ENCODE data around the gene ADARB1. TPM values are rescaled to one million over a fixed set of nuclear protein-coding genes. Genes with fewer than 3 reads are reported as not detected.

Gene ADARB1
- total RNA-seq, 2 experiments from 2014 or later: 27.5 to 28.6 TPM

DNA sequence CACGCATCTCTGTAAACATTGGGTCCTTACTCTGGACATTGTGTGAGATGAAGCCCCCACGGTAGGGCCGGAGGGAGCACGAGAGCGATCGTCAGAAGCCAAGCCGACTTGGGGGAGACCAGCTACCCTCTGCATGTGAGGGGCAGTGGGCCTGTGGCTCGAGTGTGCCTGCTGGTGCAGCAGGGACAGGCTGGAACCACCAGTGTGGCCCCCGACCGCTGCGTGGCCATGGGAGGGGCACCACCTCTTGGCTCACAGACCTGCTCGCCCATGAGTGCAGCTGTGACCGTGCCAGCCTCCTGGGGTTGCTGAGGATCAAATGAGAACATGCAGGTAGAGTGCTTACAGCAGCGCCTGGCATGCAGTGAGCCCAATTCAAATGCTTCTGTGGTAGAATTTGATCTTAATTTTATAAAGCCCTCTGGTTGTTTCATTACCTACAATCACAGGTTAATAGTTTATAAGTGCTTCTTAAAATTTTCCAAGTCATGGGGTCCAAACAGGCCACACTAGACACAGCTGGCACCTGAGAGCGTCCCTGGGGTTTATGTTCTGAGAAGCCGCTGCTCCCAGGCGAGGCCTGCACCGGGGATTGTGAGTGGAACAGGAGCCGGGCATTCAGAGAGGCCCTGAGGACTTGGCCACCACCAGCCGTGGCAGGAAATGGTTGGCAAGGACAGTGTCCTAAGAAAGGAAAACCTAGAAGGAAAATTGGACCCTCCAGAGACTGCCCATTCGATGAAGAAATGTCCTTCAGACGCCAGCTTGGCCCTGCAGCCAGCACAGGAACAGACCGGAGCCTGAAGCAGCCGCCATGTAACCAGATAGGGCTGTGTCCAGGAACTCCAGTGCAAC lies 22.6 kb upstream of the ADARB1 start:
- Histone ChIP-seq H3K4me1 (ENCODE audit: insufficient read depth, low read length) (no peaks in the 10 kb centered on the region), H3K27ac (ENCODE audit: low read depth in 1 of 2, low read length in 2 of 2) (no peak overlapping the region), H3K36me3 (ENCODE audit: insufficient read depth, low read length) (no peaks in the 10 kb centered on the region), H3K4me3 (ENCODE audit: low read length) (no peak overlapping the region), H3K27me3 (ENCODE audit: control insufficient read depth in 1 of 2, insufficient read depth in 2 of 2, low read length in 2 of 2) (peaks cover 0 to 18% of the 10 kb centered on the region in 2 experiments), H3K9me3 (ENCODE audit: control insufficient read depth in 1 of 2, insufficient read depth in 1 of 2, low read length in 2 of 2) (peaks cover 8 to 10% of the 10 kb centered on the region in 2 experiments)
- no peak overlapping the region for H3K27ac Mint-ChIP-seq
- H3K4me3 Mint-ChIP-seq: no peak overlapping the region
- H3K9me3 Mint-ChIP-seq: no peaks in the 10 kb centered on the region
- DNase-seq (no peak), ATAC-seq (ENCODE audit: poor library complexity) (no peak)
- H3K36me3 Mint-ChIP-seq (ENCODE audit: low read depth): no peaks in the 10 kb centered on the region
- no peaks in the 10 kb centered on the region for H3K4me1 Mint-ChIP-seq (ENCODE audit: low read depth)
- TF ChIP-seq, protein P1, sequence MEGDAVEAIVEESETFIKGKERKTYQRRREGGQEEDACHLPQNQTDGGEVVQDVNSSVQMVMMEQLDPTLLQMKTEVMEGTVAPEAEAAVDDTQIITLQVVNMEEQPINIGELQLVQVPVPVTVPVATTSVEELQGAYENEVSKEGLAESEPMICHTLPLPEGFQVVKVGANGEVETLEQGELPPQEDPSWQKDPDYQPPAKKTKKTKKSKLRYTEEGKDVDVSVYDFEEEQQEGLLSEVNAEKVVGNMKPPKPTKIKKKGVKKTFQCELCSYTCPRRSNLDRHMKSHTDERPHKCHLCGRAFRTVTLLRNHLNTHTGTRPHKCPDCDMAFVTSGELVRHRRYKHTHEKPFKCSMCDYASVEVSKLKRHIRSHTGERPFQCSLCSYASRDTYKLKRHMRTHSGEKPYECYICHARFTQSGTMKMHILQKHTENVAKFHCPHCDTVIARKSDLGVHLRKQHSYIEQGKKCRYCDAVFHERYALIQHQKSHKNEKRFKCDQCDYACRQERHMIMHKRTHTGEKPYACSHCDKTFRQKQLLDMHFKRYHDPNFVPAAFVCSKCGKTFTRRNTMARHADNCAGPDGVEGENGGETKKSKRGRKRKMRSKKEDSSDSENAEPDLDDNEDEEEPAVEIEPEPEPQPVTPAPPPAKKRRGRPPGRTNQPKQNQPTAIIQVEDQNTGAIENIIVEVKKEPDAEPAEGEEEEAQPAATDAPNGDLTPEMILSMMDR (IDR thresholded peaks at IDR 0.05): no peak
- intact Hi-C loops (cut with DNase I, micrococcal nuclease): no loop called here
- peaks cover 30% of the 10 kb centered on the region for H3K27me3 Mint-ChIP-seq
- ChIA-PET POLR2A (no interaction called here), CTCF (interaction anchor here (0.7 kb wide), 1 partner anchor 76 kb away, joined by 4 read pairs; no protein-coding TSS in a partner anchor)

DNA sequence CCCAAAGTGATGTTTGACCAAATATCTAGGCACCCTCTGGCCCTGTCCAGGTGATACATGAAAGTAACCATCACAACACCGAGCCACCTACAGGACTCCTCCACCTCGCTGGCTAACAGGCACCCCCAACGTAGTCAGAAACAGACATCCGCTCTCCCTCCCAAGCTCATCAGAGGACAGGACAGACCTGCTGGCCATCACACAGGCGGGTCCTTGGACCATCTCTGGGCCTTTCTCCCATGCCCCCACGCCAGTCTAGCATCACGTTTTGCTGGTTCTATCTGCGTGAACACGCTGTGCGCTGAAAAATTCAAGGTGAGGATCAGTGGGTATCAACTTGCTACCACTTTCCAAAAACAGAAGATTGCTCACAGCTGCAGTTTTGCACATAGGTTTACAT lies 21.4 kb upstream of the ADARB1 start:
- Histone ChIP-seq H3K4me3 (ENCODE audit: low read length) (no peak overlapping the region), H3K27ac (ENCODE audit: low read depth in 1 of 2, low read length in 2 of 2) (no peak overlapping the region), H3K27me3 (ENCODE audit: control insufficient read depth in 1 of 2, insufficient read depth in 2 of 2, low read length in 2 of 2) (peaks cover 0 to 16% of the 10 kb centered on the region in 2 experiments), H3K36me3 (ENCODE audit: insufficient read depth, low read length) (no peaks in the 10 kb centered on the region), H3K4me1 (ENCODE audit: insufficient read depth, low read length) (no peaks in the 10 kb centered on the region), H3K9me3 (ENCODE audit: control insufficient read depth in 1 of 2, insufficient read depth in 1 of 2, low read length in 2 of 2) (peaks cover 0 to 2% of the 10 kb centered on the region in 2 experiments)
- no peak overlapping the region for H3K27ac Mint-ChIP-seq
- no peaks in the 10 kb centered on the region for H3K4me1 Mint-ChIP-seq (ENCODE audit: low read depth)
- no peak overlapping the region for H3K4me3 Mint-ChIP-seq
- DNase-seq: no peak
- ChIA-PET POLR2A (no interaction called here), CTCF (no interaction called here)
- ATAC-seq (ENCODE audit: poor library complexity): no peak
- H3K36me3 Mint-ChIP-seq (ENCODE audit: low read depth): no peaks in the 10 kb centered on the region
- H3K9me3 Mint-ChIP-seq: no peaks in the 10 kb centered on the region
- intact Hi-C loops (cut with DNase I, micrococcal nuclease): no loop called here
- TF ChIP-seq, protein P1 (IDR thresholded peaks at IDR 0.05): no peak
- H3K27me3 Mint-ChIP-seq: peaks cover 34% of the 10 kb centered on the region

DNA sequence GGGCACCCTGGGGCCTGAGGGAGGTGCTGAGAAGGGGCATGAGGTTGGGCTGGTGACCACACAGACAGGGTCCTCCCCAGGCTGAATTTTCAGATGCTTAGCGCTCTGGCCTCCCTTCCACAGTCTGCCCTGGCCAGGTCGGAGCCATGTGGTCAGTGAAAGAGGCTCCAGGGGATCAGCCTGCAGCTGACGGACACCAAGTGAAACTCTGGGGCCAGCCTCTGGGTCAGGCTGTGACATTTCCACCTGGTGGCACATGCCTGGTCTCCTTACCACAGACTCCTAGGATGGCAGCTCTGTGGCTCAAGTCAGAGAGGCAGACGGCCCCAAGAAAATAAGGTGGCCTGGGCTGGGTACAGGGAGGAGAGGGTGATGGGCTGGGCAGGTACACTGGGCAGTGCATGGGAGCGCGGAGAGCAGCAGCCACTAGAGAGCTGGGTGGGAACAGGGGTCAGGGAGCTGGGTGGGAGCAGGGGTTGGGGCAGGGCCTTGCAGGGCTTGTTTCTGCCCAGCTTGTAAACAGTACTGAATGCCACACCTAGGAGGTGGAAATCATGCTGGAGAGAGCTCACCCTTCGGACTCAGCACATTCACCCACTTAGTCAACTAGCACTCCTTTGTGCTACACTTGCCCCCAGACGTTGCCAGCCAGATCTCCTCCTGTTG lies 20.7 kb upstream of the ADARB1 start:
- Histone ChIP-seq H3K36me3 (ENCODE audit: insufficient read depth, low read length) (no peaks in the 10 kb centered on the region), H3K9me3 (ENCODE audit: control insufficient read depth in 1 of 2, insufficient read depth in 1 of 2, low read length in 2 of 2) (no peaks in the 10 kb centered on the region), H3K27ac (ENCODE audit: low read depth in 1 of 2, low read length in 2 of 2) (no peak overlapping the region), H3K4me1 (ENCODE audit: insufficient read depth, low read length) (no peaks in the 10 kb centered on the region), H3K27me3 (ENCODE audit: control insufficient read depth in 1 of 2, insufficient read depth in 2 of 2, low read length in 2 of 2) (peaks cover 0 to 16% of the 10 kb centered on the region in 2 experiments), H3K4me3 (ENCODE audit: low read length) (no peak overlapping the region)
- no peak for DNase-seq
- H3K4me1 Mint-ChIP-seq (ENCODE audit: low read depth): no peaks in the 10 kb centered on the region
- POLR2A ChIA-PET: no interaction called here
- intact Hi-C loops (cut with DNase I, micrococcal nuclease): no loop called here
- H3K27ac Mint-ChIP-seq: no peak overlapping the region
- no peak for ATAC-seq (ENCODE audit: poor library complexity)
- H3K27me3 Mint-ChIP-seq: peaks cover 36% of the 10 kb centered on the region
- no peaks in the 10 kb centered on the region for H3K36me3 Mint-ChIP-seq (ENCODE audit: low read depth)
- H3K9me3 Mint-ChIP-seq: no peaks in the 10 kb centered on the region
- CTCF ChIA-PET: no interaction called here
- TF ChIP-seq, protein P1 (IDR thresholded peaks at IDR 0.05): no peak
- H3K4me3 Mint-ChIP-seq: no peak overlapping the region

Measured in CD4-positive, alpha-beta T cell (primary cell).